K562 (cell line): Measurements from ENCODE around the gene TMEM225B. TPM values are rescaled to one million over a fixed set of nuclear protein-coding genes. Genes with fewer than 3 reads are reported as not detected.
A peak's percentile ranks its signal among the peaks of the same experiment; 100 is the strongest.
"Not testable (repeated sequence)": the region's sequence is repeated elsewhere in the genome, so short reads cannot be mapped to it uniquely, and the experiment has no call there.

Experiments used
- ATAC-seq: fragments of 200-7000 bp; cut with Tn5 transposase; 3 replicates; pipeline ENCODE4 v1.9.1; 2020; ENCODE audit warnings: moderate library complexity
- BruUV-seq: library from RNA; stranded (reverse); fragments of 400-500 nt; replicated peaks from 2 replicates; lab custom pipeline; 2021; lab: Mats Ljungman, UMichigan
- CTCF ChIA-PET: fragments of 300-600 bp; formaldehyde crosslinking; extraction: SDS; loops from one replicate; lab custom pipeline; 2021; ENCODE audit warnings: low intra/inter-chr PET ratio; lab: Yijun Ruan, JAX
- POLR2A ChIA-PET: fragments of 300-600, 350-650 bp; sonication (Branson Sonifier 250); formaldehyde crosslinking; extraction: SDS; loops from one replicate; lab custom pipeline; 2021; ENCODE audit warnings: antibody characterized with exemption, inconsistent platforms; lab: Yijun Ruan, JAX
- DNase-seq, 4 experiments: peaks; one replicate each; pipeline versions ENCODE4 v3.0.0 to v3.0.0-alpha.2; 2011 to 2018; ENCODE audit warnings: low spot score in 3 of 4, mixed read lengths in 3 of 4; ENCODE audit errors: extremely low read depth in 1 of 4
- FAIRE-seq: peaks from 2 replicates; lab custom pipeline; 2011; peaks lifted over from hg19 to GRCh38; lab: Jason Lieb, UNC
- H2AFZ ChIP-seq: 2 replicates; pipeline ENCODE4 v1.6.0; 2011; ENCODE audit warnings: low read depth, low read length, control low read depth, inconsistent platforms
- H3K27ac ChIP-seq: fragments of 200-600 bp; 3 replicates; pipeline ENCODE4 v1.8.0; 2011; ENCODE audit warnings: low read depth, mild to moderate bottlenecking, control low read depth, inconsistent platforms, low read length, moderate library complexity, mixed read lengths; ENCODE audit errors: extremely low read depth
- H3K27me3 ChIP-seq, 2 experiments: fragments of 300-600 bp in 1 of 2; 2 replicates in 1 of 2; 3 replicates in 1 of 2; pipeline versions ENCODE4 v1.6.0 to v1.8.0; 2011; ENCODE audit warnings: inconsistent platforms in 2 of 2, low read length in 2 of 2, mild to moderate bottlenecking in 1 of 2, mixed read lengths in 1 of 2, moderate library complexity in 1 of 2; ENCODE audit not compliant: control insufficient read depth in 2 of 2, insufficient read depth in 2 of 2
- H3K36me3 ChIP-seq: fragments of 300-600 bp; 3 replicates; pipeline ENCODE4 v1.8.0; 2011; ENCODE audit warnings: mild to moderate bottlenecking, low read length, inconsistent platforms; ENCODE audit not compliant: control insufficient read depth, insufficient read depth
- H3K4me1 ChIP-seq, 2 experiments: fragments of 200-600 bp in 1 of 2; replicated peaks in 1 of 2; 2 replicates in 1 of 2; 3 replicates in 1 of 2; pipeline versions ENCODE4 v1.5.1 to v1.8.0; 2011; ENCODE audit warnings: inconsistent platforms in 2 of 2, low read length in 2 of 2, mild to moderate bottlenecking in 1 of 2, mixed read lengths in 1 of 2, moderate library complexity in 1 of 2; ENCODE audit not compliant: control insufficient read depth in 2 of 2, insufficient read depth in 2 of 2
- H3K4me2 ChIP-seq: 2 replicates; pipeline ENCODE4 v1.6.1; 2011; ENCODE audit warnings: low read length, control low read depth, inconsistent platforms, mixed read lengths; ENCODE audit not compliant: insufficient read depth
- H3K4me3 ChIP-seq: fragments of 200-600 bp; sonication (generic), shearing (Covaris generic); 2 replicates; pipeline ENCODE4 v1.5.1; 2016; ENCODE audit warnings: control low read depth, inconsistent platforms
- H3K79me2 ChIP-seq: fragments of 200-600 bp; 3 replicates; pipeline ENCODE4 v1.8.0; 2011; ENCODE audit warnings: low read length, inconsistent platforms; ENCODE audit not compliant: control insufficient read depth, insufficient read depth
- H3K9ac ChIP-seq, 2 experiments: 2 replicates each; pipeline versions ENCODE4 v1.6.0 to v1.6.1; 2011; ENCODE audit warnings: low read depth in 2 of 2, low read length in 2 of 2, control low read depth in 1 of 2, inconsistent platforms in 1 of 2, mild to moderate bottlenecking in 1 of 2, mixed read lengths in 1 of 2; ENCODE audit not compliant: insufficient read depth in 1 of 2
- H3K9me1 ChIP-seq: one replicate; pipeline ENCODE4 v1.6.0; 2011; ENCODE audit warnings: inconsistent platforms, mild to moderate bottlenecking, low read length, moderate library complexity; ENCODE audit not compliant: control insufficient read depth, insufficient read depth
- H3K9me3 ChIP-seq: replicated peaks from 2 replicates; pipeline ENCODE4 v1.5.1; 2011; ENCODE audit warnings: low read depth, low read length, inconsistent platforms; ENCODE audit not compliant: control insufficient read depth, insufficient read depth
- H4K20me1 ChIP-seq: replicated peaks from 2 replicates; pipeline ENCODE4 v1.6.1; 2011; ENCODE audit warnings: low read length, inconsistent platforms, mixed read lengths; ENCODE audit not compliant: control insufficient read depth, insufficient read depth
- ESRRB ChIP-seq: fragments of 250-450 bp; sonication (Bioruptor Pico); IDR thresholded peaks from 2 replicates; pipeline ENCODE4 v1.5.0; 2020; ENCODE audit warnings: mild to moderate bottlenecking, moderate library complexity, borderline replicate concordance
- GABPB1 ChIP-seq: sonication (generic); formaldehyde crosslinking; IDR thresholded peaks from 2 replicates; pipeline ENCODE4 v1.8.0; 2022; ENCODE audit warnings: mild to moderate bottlenecking, missing genetic modification reagents
- GTF2E2 ChIP-seq: fragments of 200-800 bp; sonication (Bioruptor generic); IDR thresholded peaks from 2 replicates; pipeline ENCODE4 v1.6.1; 2016; ENCODE audit warnings: missing genetic modification characterization, missing compliant biosample characterization
- HOMEZ ChIP-seq: fragments of 250-450 bp; sonication (Bioruptor Pico); IDR thresholded peaks from 2 replicates; pipeline ENCODE4 v1.4.0; 2020; ENCODE audit warnings: mild to moderate bottlenecking, moderate library complexity
- MYBL2 ChIP-seq, 2 experiments: fragments of 450-650 bp in 1 of 2; sonication (generic) in 1 of 2; formaldehyde crosslinking in 1 of 2; IDR thresholded peaks; 2 replicates each; pipeline versions ENCODE4 v1.6.1 to v1.8.1; 2017 to 2022; ENCODE audit warnings: borderline replicate concordance in 1 of 2, inconsistent platforms in 1 of 2, low read depth in 1 of 2, mild to moderate bottlenecking in 1 of 2, missing genetic modification reagents in 1 of 2, moderate library complexity in 1 of 2
- SUPT5H ChIP-seq: fragments of 450-650 bp; IDR thresholded peaks from 2 replicates; pipeline ENCODE4 v1.6.1; 2016
- ZNF121 ChIP-seq: sonication (generic); formaldehyde crosslinking; conservative IDR thresholded peaks from 2 replicates; pipeline ENCODE4 v1.8.0; 2022; ENCODE audit warnings: missing genetic modification reagents
- ZNF146 ChIP-seq: IDR thresholded peaks from one replicate; pipeline ENCODE4 v1.6.1; 2018; ENCODE audit warnings: missing compliant biosample characterization; ENCODE audit not compliant: unreplicated experiment
- ZNF644 ChIP-seq: fragments of 200-800 bp; sonication (Bioruptor generic); IDR thresholded peaks from 2 replicates; pipeline ENCODE4 v1.6.1; 2016; ENCODE audit warnings: low read depth, missing genetic modification characterization, missing compliant biosample characterization
- ZNF699 ChIP-seq: fragments of 250-450 bp; sonication (Bioruptor Pico); IDR thresholded peaks from 2 replicates; pipeline ENCODE4 v1.8.0; 2021; ENCODE audit warnings: mild to moderate bottlenecking, moderate library complexity; ENCODE audit not compliant: insufficient replicate concordance
- WGBS: fragments of 100-300 bp; shearing (Covaris generic); methylation state at CpG from one replicate; pipeline ENCODE4 v1.1.6; 2016; ENCODE audit warnings: low coverage, mixed read lengths; ENCODE audit not compliant: insufficient coverage; ENCODE audit errors: missing lambda C conversion rate; 5-methylcytosine and 5-hydroxymethylcytosine counted together
- in situ Hi-C: fragments of 300-500 bp; cut with MboI; formaldehyde crosslinking; loops from 4 replicates; pipeline ENCODE4 v1.15.0; 2018; ENCODE audit warnings: inconsistent platforms, mixed read lengths
- intact Hi-C: fragments of 100-400 bp; cut with micrococcal nuclease; formaldehyde crosslinking; loops from 2 replicates; pipeline ENCODE4 v1.14.2; 2022
- polyA plus RNA-seq, 8 experiments: library from polyadenylated mRNA; depleted of rRNA in 4 of 8; stranded (reverse) in 5 of 8; unstranded in 3 of 8; fragments of >200 nt; fragmentation: Nextera tagmentation in 2 of 8; fragmentation: Illumina TruSeq in 1 of 8; extraction: Ambion mirVana in 2 of 8; extraction: Trizol in 1 of 8; gene quantifications; 2 replicates each; pipeline versions ENCODE4 v1.2.1 to v1.2.3, GENCODE V29; 2011 to 2014; ENCODE audit warnings: inconsistent platforms in 1 of 8, missing spikeins in 1 of 8
- total RNA-seq, 7 experiments: library from RNA; depleted of rRNA in 6 of 7; stranded (reverse); fragments of >200 nt in 6 of 7; fragmentation: Illumina TruSeq in 2 of 7; extraction: Trizol in 2 of 7; gene quantifications; 2 replicates each; pipeline versions ENCODE4 v1.2.1 to v1.2.3, GENCODE V29; 2011 to 2021; ENCODE audit warnings: low replicate concordance in 1 of 7

The TMEM225B gene
- total and polyA plus RNA-seq, 9 of the 15 experiments (the other 6 are each of a cell fraction or from before 2014, with no cell fraction given) = 0.08 to 0.73 (median 0.56) TPM

- H4K20me1 ChIP-seq, H3K4me3 ChIP-seq, H3K27ac ChIP-seq, FAIRE-seq, H3K4me2 ChIP-seq, H3K4me1 ChIP-seq, intact Hi-C loops, BruUV-seq, in situ Hi-C loops, H3K9me1 ChIP-seq, DNase-seq, H2AFZ ChIP-seq, H3K27me3 ChIP-seq, H3K9ac ChIP-seq, CTCF ChIA-PET, ATAC-seq, H3K9me3 ChIP-seq: not testable (repeated sequence)
- Histone ChIP-seq H3K79me2 (peaks cover 20% of the 10 kb centered on the region; the same call in 2 of the 3 replicates), H3K36me3 (peaks cover 83% of the 10 kb centered on the region)
- 94% methylated on average over 7 of the region's 7 CpGs for WGBS
- POLR2A ChIA-PET = interaction anchor here (0.7 to 1.5 kb wide), 3 partner anchors 9 to 100 kb away, joined by 3 to 6 read pairs (median 3); partner anchors contain the start of gene ZNF655
- TF ChIP-seq ZNF121 (CRISPR knock-in tag) = peak; percentile 78
Measured at GRCh38 chr7:99568770-99569169, 29.3 kb upstream of the TMEM225B start.

DNA sequence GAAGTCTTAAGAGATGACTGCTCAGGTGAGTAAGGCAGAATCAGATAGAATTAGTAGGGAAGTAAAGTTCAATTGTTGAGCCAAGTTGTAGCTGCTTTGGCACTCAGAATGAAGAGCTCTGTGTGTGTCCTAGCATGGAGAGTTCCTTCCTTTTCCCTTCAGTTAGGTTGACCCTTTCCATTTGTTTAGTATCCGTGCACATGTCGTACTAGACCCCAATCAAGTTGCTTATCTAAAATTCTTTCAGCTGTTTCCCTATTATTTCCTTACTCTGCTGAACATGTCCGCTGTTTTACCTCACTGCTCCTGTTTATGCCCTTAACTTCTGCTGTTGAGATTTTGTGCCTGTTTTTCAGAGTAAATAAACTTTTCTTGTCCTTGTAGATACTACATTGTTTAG, 26.3 kb upstream of the TMEM225B start:
- no peak overlapping the region for H3K4me2 ChIP-seq
- intact Hi-C loops = no loop called here
- no peaks in the 10 kb centered on the region for H3K27me3 ChIP-seq
- no peaks in the 10 kb centered on the region for H3K9me3 ChIP-seq
- 98% methylated on average over 3 of the region's 3 CpGs for WGBS
- no peaks in the 10 kb centered on the region for H4K20me1 ChIP-seq
- peak; percentile 61 for FAIRE-seq
- ChIA-PET CTCF (no interaction called here), POLR2A (interaction anchor here (0.8 to 3.6 kb wide), 4 partner anchors 8 to 18 kb away, joined by 3 to 21 read pairs (median 3); partner anchors contain the start of gene ZNF655)
- H3K79me2 ChIP-seq = peaks cover 4% of the 10 kb centered on the region; the same call in 2 of the 3 replicates
- no TSS peak for BruUV-seq
- DNase-seq = no peak
- no peak overlapping the region for H3K27ac ChIP-seq
- H3K36me3 ChIP-seq = peaks cover 60% of the 10 kb centered on the region
- no peaks in the 10 kb centered on the region for H3K9me1 ChIP-seq
- no peak overlapping the region for H3K4me3 ChIP-seq
- no peak overlapping the region for H2AFZ ChIP-seq
- no peak for ATAC-seq
- no peak overlapping the region for H3K9ac ChIP-seq
- no peaks in the 10 kb centered on the region for H3K4me1 ChIP-seq
- TF ChIP-seq ZNF146 (CRISPR knock-in tag) (no peak), ESRRB (CRISPR knock-in tag) (no peak), GABPB1 (CRISPR knock-in tag) (no peak), HOMEZ (CRISPR knock-in tag) (no peak), ZNF644 (no peak), GTF2E2 (no peak), MYBL2 (IDR thresholded peaks at IDR 0.05; ENCODE audit: low read depth) (no peak), MYBL2 (CRISPR knock-in tag; IDR thresholded peaks at IDR 0.05; ENCODE audit: borderline replicate concordance) (no peak), ZNF699 (no peak), SUPT5H (no peak)
- TF ChIP-seq, all 486 proteins: peak for 0
- in situ Hi-C loops = no loop called here
